A375 (cell line): Measurements from ENCODE around the gene IGSF6. TPM values are rescaled to one million over a fixed set of nuclear protein-coding genes. Genes with fewer than 3 reads are reported as not detected.

Source experiments
- small RNA-seq: library from RNA; depleted of rRNA; stranded (forward); fragments of <200 nt; gene quantifications from one replicate; pipeline ENCODE3, GENCODE V24; 2014
- total RNA-seq: library from RNA; depleted of rRNA; stranded (reverse); fragments of >200 nt; shearing (Covaris generic); gene quantifications from 2 replicates; pipeline ENCODE4 v1.2.3, GENCODE V29; 2014; rRNA removed

IGSF6 gene
- 0.03 TPM in 1 of 2 replicates, not detected in the other for total RNA-seq

DNA sequence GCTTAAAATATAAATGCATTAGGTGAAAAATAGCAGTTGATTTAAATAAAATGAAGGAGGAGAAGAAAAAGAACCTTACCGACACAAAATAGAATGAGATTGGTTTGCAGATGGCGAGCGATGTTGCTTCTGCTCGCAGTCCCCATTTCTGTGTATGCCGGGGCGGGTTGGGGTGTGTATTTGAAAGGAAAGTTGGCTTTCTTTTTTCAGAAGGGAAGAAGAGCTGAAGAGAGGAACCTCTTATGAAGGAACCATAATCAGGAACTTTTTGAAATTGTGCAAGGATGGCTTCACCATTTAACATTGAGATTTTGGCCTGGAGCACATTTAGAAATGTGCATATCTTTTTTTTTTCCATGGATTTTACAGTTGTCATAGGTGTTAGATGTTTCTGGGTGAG is at the start of gene IGSF6:
Gene IGSF6 (minus strand): TSS at position 156 of the 400 bp plus-strand sequence. CDS start 10 bp downstream, at position 146.

DNA sequence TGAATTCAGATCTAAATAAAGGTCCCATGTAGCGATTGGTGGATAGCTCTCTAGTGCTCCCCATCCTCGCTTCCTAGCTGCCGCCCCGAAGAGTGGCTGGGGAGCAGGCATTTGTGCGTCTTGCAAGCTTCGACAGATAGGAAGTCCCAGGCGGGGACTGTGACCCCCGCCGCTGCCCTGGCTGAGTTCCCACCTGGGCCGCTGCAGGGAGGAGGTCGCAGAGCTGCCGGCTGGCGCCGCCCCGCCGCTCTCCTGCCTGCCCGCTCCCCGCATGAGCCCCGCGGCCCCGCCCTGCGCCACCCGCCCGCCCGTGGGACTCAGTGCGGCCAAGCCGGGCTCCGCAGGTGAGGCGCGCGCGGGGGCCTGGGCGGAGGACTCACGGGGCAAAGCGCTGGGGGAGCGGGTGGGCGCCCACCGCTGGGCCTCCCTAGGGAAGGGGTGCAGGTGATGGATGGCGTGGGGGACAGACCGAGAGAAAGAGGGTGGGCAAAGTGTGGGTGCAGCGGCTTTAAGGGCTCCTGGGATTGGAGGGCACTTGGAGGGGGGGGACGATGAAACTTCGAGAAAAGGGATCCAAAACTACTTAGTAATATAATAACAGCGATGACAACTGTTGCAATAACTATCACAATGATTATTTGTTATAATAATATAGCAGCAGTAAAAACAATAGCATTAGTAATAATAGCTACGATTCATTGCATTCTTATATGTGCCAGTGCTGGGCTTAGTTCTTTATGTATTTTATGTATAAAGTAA is 11.7 kb upstream of the IGSF6 start, which contains the start of gene OTOA:
Gene OTOA (plus strand): TSS at position 80 of the 759 bp plus-strand sequence. CDS start 14,547 bp downstream, outside the sequence.

DNA sequence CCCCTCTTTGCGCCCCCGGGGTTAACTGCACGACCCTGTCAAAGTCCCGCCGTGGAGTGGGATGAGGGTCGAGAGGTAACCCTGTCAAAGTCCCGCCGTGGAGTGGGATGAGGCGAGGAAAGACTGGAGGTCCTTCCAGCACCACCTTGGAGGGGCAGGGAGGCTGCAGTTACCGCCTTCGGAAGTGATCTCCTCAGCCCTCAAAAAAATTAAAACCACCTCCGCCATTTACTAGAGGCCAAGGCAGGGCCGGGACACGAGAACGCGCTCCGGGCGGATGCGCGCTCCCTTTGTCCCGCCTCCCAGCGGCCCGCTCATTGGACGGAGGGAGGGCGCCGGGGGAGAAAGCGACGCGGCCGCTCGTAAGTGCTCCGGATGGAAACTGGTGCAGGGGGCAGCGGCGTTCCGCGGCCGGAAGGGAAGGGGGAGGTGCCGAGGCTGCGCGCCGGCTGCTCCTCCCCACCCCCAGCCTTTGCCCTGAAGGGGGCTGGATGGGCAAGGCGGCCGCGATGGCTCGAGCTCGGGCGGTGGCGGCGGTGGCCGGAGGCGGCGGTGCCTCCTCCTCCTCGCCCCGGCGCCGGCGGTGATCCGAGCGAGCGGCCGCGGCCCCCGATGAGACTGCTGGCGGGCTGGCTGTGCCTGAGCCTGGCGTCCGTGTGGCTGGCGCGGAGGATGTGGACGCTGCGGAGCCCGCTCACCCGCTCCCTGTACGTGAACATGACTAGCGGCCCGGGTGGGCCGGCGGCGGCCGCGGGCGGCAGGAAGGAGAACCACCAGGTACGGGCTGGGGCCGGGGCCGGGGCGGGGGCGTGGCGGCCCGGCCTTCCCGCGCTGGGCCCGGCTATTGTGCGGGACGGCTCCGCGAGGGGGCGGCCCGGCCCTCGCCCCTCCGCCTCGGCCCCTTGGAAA is 53.0 kb downstream of the IGSF6 start, which contains the start of gene METTL9:
Gene METTL9 (plus strand): TSS at position 456 of the 909 bp plus-strand sequence. CDS start 157 bp downstream, at position 613.

Small RNAs within 50 kb of the gene (small RNA-seq; reads per million reads assigned to genes)
- gene RNU6-1005P = not detected
- gene RNU6-196P = not detected

Other genes starting within 250 kb of the IGSF6 start
- 96.0 and 104 TPM in 2 replicates for gene METTL9, start 53.0 kb downstream of the IGSF6 start, total RNA-seq
- not detected in 2 replicates for gene OTOA, start 11.4 kb upstream of the IGSF6 start, total RNA-seq
- gene NPIPB4, start 205.1 kb upstream of the IGSF6 start, total RNA-seq = 15.9 and 20.0 TPM in 2 replicates